SK-N-SH (cell line): ENCODE results near the gene NAXE. TPM values are rescaled to one million over a fixed set of nuclear protein-coding genes. Genes with fewer than 3 reads are reported as not detected.

Experiments used
- CTCF ChIA-PET: fragments of 300-600, 350-600 bp; formaldehyde crosslinking; extraction: SDS; loops from one replicate; lab custom pipeline; 2021; lab: Yijun Ruan, JAX
- POLR2A ChIA-PET: fragments of 350-600 bp; sonication (Branson Sonifier 250); formaldehyde crosslinking; extraction: SDS; loops from one replicate; lab custom pipeline; 2020; ENCODE audit warnings: antibody characterized with exemption, inconsistent platforms; lab: Yijun Ruan, JAX
- DNase-seq: peaks from one replicate; pipeline ENCODE4 v3.0.0; 2012
- H2AFZ ChIP-seq: fragments of 200-600 bp; sonication (generic); 2 replicates; pipeline ENCODE4 v1.8.1; 2016; ENCODE audit warnings: antibody characterized with exemption, mild to moderate bottlenecking, low read depth
- H3F3A ChIP-seq: fragments of 200-600 bp; sonication (generic); replicated peaks from 2 replicates; pipeline ENCODE3; 2016; ENCODE audit warnings: antibody characterized with exemption, mild to moderate bottlenecking; ENCODE audit not compliant: insufficient read depth
- H3K27ac ChIP-seq, 2 experiments: fragments of 200-500 bp in 1 of 2; fragments of 200-600 bp in 1 of 2; sonication (Bioruptor generic) in 1 of 2; sonication (generic), shearing (Covaris generic) in 1 of 2; 2 replicates each; pipeline versions ENCODE4 v1.5.1 to v1.6.1; 2014 to 2016; ENCODE audit warnings: low read depth in 2 of 2, inconsistent platforms in 1 of 2, low read length in 1 of 2, mild to moderate bottlenecking in 1 of 2, mixed read lengths in 1 of 2
- H3K27me3 ChIP-seq: fragments of 200-600 bp; sonication (generic), shearing (Covaris generic); 2 replicates; pipeline ENCODE4 v1.6.1; 2016; ENCODE audit warnings: mixed run types; ENCODE audit not compliant: insufficient read depth
- H3K36me3 ChIP-seq, 2 experiments: fragments of 200-500 bp in 1 of 2; fragments of 200-600 bp in 1 of 2; sonication (Bioruptor generic) in 1 of 2; sonication (generic) in 1 of 2; replicated peaks in 1 of 2; 2 replicates each; pipeline versions ENCODE3 to v1.5.1; 2014 to 2016; ENCODE audit warnings: low read length in 1 of 2, mild to moderate bottlenecking in 1 of 2; ENCODE audit not compliant: insufficient read depth in 2 of 2, control insufficient read depth in 1 of 2
- H3K4me1 ChIP-seq, 2 experiments: fragments of 200-500 bp in 1 of 2; fragments of 200-600 bp in 1 of 2; sonication (Bioruptor generic) in 1 of 2; sonication (generic), shearing (Covaris generic) in 1 of 2; 2 replicates each; pipeline versions ENCODE4 v1.5.1 to v1.6.1; 2014 to 2016; ENCODE audit warnings: low read depth in 1 of 2, low read length in 1 of 2, mixed run types in 1 of 2; ENCODE audit not compliant: insufficient read depth in 2 of 2, control insufficient read depth in 1 of 2
- H3K4me2 ChIP-seq: fragments of 200-600 bp; sonication (generic), shearing (Covaris generic); 2 replicates; pipeline ENCODE4 v1.6.1; 2017; ENCODE audit warnings: mixed run types
- H3K4me3 ChIP-seq, 2 experiments: fragments of 200-500 bp in 1 of 2; fragments of 200-600 bp in 1 of 2; sonication (Bioruptor generic) in 1 of 2; sonication (generic), shearing (Covaris generic) in 1 of 2; 2 replicates each; pipeline versions ENCODE4 v1.5.1 to v1.8.1; 2014 to 2016; ENCODE audit warnings: low read depth in 2 of 2, inconsistent platforms in 1 of 2, low read length in 1 of 2, mild to moderate bottlenecking in 1 of 2, mixed read lengths in 1 of 2, moderate library complexity in 1 of 2
- H3K79me2 ChIP-seq: fragments of 200-600 bp; sonication (generic); 2 replicates; pipeline ENCODE4 v1.8.1; 2017; ENCODE audit warnings: mild to moderate bottlenecking; ENCODE audit not compliant: insufficient read depth
- H3K9ac ChIP-seq: fragments of 200-600 bp; sonication (generic); 2 replicates; pipeline ENCODE4 v1.6.1; 2017; ENCODE audit warnings: mixed run types
- H3K9me2 ChIP-seq: fragments of 200-600 bp; sonication (generic); 2 replicates; pipeline ENCODE4 v1.6.1; 2017; ENCODE audit warnings: mixed run types
- H3K9me3 ChIP-seq: fragments of 200-600 bp; sonication (generic); 2 replicates; pipeline ENCODE4 v1.6.1; 2017; ENCODE audit warnings: mixed run types, mild to moderate bottlenecking, moderate library complexity
- H4K20me1 ChIP-seq: fragments of 200-600 bp; sonication (generic); 2 replicates; pipeline ENCODE4 v1.6.1; 2017; ENCODE audit warnings: mild to moderate bottlenecking, mixed run types; ENCODE audit not compliant: insufficient read depth
- EZH2phosphoT487 ChIP-seq: fragments of 200-600 bp; sonication (generic); IDR thresholded peaks from 2 replicates; pipeline ENCODE4 v1.6.1; 2017; ENCODE audit warnings: low read depth, mixed run types, mild to moderate bottlenecking, antibody characterized with exemption, moderate library complexity, borderline replicate concordance
- GABPA ChIP-seq: IDR thresholded peaks from 2 replicates; pipeline ENCODE4 v1.4.0; 2012; ENCODE audit warnings: low read depth, mild to moderate bottlenecking
- JUND ChIP-seq: IDR thresholded peaks from 2 replicates; pipeline ENCODE4 v1.4.0; 2012
- MEF2A ChIP-seq: IDR thresholded peaks from 2 replicates; pipeline ENCODE4 v1.4.0; 2012; ENCODE audit warnings: low read depth, borderline replicate concordance
- MXI1 ChIP-seq: IDR thresholded peaks from 2 replicates; pipeline ENCODE4 v1.6.1; 2012; ENCODE audit warnings: mild to moderate bottlenecking, low read depth, low read length, improper control_type of control experiment
- POLR2AphosphoS5 ChIP-seq: IDR thresholded peaks from 2 replicates; pipeline ENCODE4 v1.6.1; 2012; ENCODE audit warnings: low read depth, low read length
- RAD21 ChIP-seq: IDR thresholded peaks from 2 replicates; pipeline ENCODE4 v1.6.1; 2012; ENCODE audit warnings: mild to moderate bottlenecking, low read length
- SMC3 ChIP-seq: IDR thresholded peaks from 2 replicates; pipeline ENCODE4 v1.6.1; 2012; ENCODE audit warnings: low read depth, low read length, improper control_type of control experiment
- TAF1 ChIP-seq: IDR thresholded peaks from 2 replicates; pipeline ENCODE4 v1.6.1; 2012; ENCODE audit warnings: low read depth, mild to moderate bottlenecking, low read length, moderate library complexity, borderline replicate concordance
- YY1 ChIP-seq: IDR thresholded peaks from 2 replicates; pipeline ENCODE4 v1.4.0; 2012; ENCODE audit warnings: low read depth, mild to moderate bottlenecking
- WGBS: methylation state at CpG from one replicate; pipeline ENCODE4 v1.1.6; 2017; ENCODE audit warnings: low lambda C conversion rate; 5-methylcytosine and 5-hydroxymethylcytosine counted together
- polyA plus RNA-seq, 3 experiments: library from polyadenylated mRNA; depleted of rRNA; stranded (reverse); fragments of >200 nt; gene quantifications; 2 replicates each; pipeline ENCODE4 v1.2.3, GENCODE V29; 2012
- TF ChIP-seq, protein P1 (sequence below): IDR thresholded peaks from 2 replicates; pipeline ENCODE4; 2012
- TF ChIP-seq, protein P2 (sequence below): fragments of 150-350 bp; IDR thresholded peaks from 2 replicates; pipeline ENCODE4 v1.6.1; 2017; ENCODE audit warnings: antibody characterized with exemption, low read length, low read depth, borderline replicate concordance
- TF ChIP-seq, protein P3 (sequence below): IDR thresholded peaks from 2 replicates; pipeline ENCODE4 v1.6.1; 2012; ENCODE audit warnings: mild to moderate bottlenecking, low read depth, low read length, moderate library complexity
- TF ChIP-seq, protein P4 (sequence below): IDR thresholded peaks from 2 replicates; pipeline ENCODE4 v1.4.0; 2012; ENCODE audit warnings: low read depth, borderline replicate concordance

Gene NAXE
- polyA plus RNA-seq, 1 of the 3 experiments (the other 2 are of a cell fraction): 98.4 TPM

DNA sequence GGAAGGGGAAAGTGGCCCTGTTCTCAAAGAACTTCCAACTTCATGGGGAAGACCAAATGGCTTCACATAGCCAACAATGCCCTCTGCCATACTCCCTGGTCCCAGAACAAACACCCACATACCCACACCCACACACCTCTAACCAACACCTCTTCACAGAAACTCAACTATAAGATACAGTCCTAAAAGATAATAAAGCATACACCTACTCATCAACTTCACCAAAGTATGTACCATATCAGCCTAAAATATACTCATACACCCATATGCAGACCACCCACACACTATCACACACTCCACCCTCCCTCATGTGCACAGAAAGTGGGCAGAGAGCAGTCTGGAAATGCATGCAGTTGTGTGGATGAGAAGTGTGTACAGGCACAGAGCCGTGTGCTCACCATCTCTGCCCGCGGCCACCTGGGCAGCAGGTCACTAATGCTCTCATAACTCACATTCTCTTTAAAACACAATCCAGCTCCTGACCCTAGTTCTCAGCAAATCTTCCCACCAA lies 46.9 kb upstream of the NAXE start:
- Histone ChIP-seq H3K9me2 (no peaks in the 10 kb centered on the region), H3K4me3 (no peak overlapping the region), H3K4me2 (no peak overlapping the region), H3K4me1 (no peaks in the 10 kb centered on the region), H3K9me3 (no peaks in the 10 kb centered on the region), H3F3A (no peaks in the 10 kb centered on the region), H3K79me2 (no peaks in the 10 kb centered on the region), H3K27me3 (no peaks in the 10 kb centered on the region)
- ChIA-PET POLR2A (no interaction called here), CTCF (no interaction called here)
- no peak for TF ChIP-seq MEF2A
- TF ChIP-seq MXI1: no peak
- TF ChIP-seq, protein P1, sequence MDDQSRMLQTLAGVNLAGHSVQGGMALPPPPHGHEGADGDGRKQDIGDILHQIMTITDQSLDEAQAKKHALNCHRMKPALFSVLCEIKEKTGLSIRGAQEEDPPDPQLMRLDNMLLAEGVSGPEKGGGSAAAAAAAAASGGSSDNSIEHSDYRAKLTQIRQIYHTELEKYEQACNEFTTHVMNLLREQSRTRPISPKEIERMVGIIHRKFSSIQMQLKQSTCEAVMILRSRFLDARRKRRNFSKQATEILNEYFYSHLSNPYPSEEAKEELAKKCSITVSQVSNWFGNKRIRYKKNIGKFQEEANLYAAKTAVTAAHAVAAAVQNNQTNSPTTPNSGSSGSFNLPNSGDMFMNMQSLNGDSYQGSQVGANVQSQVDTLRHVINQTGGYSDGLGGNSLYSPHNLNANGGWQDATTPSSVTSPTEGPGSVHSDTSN: no peak
- TF ChIP-seq, protein P2, sequence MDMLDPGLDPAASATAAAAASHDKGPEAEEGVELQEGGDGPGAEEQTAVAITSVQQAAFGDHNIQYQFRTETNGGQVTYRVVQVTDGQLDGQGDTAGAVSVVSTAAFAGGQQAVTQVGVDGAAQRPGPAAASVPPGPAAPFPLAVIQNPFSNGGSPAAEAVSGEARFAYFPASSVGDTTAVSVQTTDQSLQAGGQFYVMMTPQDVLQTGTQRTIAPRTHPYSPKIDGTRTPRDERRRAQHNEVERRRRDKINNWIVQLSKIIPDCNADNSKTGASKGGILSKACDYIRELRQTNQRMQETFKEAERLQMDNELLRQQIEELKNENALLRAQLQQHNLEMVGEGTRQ: no peak
- no peak for TF ChIP-seq TAF1
- no peak for TF ChIP-seq YY1
- TF ChIP-seq EZH2phosphoT487: no peak
- no peak for TF ChIP-seq GABPA
- no peak for TF ChIP-seq RAD21
- no peak for TF ChIP-seq JUND
- TF ChIP-seq POLR2AphosphoS5: no peak
- no peak for TF ChIP-seq SMC3
- TF ChIP-seq, protein P3, sequence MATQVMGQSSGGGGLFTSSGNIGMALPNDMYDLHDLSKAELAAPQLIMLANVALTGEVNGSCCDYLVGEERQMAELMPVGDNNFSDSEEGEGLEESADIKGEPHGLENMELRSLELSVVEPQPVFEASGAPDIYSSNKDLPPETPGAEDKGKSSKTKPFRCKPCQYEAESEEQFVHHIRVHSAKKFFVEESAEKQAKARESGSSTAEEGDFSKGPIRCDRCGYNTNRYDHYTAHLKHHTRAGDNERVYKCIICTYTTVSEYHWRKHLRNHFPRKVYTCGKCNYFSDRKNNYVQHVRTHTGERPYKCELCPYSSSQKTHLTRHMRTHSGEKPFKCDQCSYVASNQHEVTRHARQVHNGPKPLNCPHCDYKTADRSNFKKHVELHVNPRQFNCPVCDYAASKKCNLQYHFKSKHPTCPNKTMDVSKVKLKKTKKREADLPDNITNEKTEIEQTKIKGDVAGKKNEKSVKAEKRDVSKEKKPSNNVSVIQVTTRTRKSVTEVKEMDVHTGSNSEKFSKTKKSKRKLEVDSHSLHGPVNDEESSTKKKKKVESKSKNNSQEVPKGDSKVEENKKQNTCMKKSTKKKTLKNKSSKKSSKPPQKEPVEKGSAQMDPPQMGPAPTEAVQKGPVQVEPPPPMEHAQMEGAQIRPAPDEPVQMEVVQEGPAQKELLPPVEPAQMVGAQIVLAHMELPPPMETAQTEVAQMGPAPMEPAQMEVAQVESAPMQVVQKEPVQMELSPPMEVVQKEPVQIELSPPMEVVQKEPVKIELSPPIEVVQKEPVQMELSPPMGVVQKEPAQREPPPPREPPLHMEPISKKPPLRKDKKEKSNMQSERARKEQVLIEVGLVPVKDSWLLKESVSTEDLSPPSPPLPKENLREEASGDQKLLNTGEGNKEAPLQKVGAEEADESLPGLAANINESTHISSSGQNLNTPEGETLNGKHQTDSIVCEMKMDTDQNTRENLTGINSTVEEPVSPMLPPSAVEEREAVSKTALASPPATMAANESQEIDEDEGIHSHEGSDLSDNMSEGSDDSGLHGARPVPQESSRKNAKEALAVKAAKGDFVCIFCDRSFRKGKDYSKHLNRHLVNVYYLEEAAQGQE: no peak
- TF ChIP-seq, protein P4, sequence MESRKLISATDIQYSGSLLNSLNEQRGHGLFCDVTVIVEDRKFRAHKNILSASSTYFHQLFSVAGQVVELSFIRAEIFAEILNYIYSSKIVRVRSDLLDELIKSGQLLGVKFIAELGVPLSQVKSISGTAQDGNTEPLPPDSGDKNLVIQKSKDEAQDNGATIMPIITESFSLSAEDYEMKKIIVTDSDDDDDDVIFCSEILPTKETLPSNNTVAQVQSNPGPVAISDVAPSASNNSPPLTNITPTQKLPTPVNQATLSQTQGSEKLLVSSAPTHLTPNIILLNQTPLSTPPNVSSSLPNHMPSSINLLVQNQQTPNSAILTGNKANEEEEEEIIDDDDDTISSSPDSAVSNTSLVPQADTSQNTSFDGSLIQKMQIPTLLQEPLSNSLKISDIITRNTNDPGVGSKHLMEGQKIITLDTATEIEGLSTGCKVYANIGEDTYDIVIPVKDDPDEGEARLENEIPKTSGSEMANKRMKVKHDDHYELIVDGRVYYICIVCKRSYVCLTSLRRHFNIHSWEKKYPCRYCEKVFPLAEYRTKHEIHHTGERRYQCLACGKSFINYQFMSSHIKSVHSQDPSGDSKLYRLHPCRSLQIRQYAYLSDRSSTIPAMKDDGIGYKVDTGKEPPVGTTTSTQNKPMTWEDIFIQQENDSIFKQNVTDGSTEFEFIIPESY: no peak
- TF ChIP-seq, all 33 proteins: peak for 0
- peaks cover 8 to 29% of the 10 kb centered on the region in 2 experiments for H3K36me3 ChIP-seq
- H4K20me1 ChIP-seq: no peaks in the 10 kb centered on the region
- H2AFZ ChIP-seq: no peak overlapping the region
- 96% methylated on average over 3 of the region's 3 CpGs for WGBS
- H3K27ac ChIP-seq: no peak overlapping the region
- DNase-seq: no peak
- H3K9ac ChIP-seq: no peak overlapping the region
